ENCODE data around the gene C1orf232. TPM values are rescaled to one million over a fixed set of nuclear protein-coding genes. Genes with fewer than 3 reads are reported as not detected.

The C1orf232 gene
- total RNA-seq, 1 donor from 2014 or later = not detected

- Mint-ChIP-seq H3K4me1 (ENCODE audit: low read depth) (peaks cover 4% of the 10 kb centered on the region), H3K27me3 (ENCODE audit: low read depth) (peaks cover 2% of the 10 kb centered on the region), H3K4me3 (ENCODE audit: unreplicated experiment) (no peak overlapping the region), H3K9me3 (ENCODE audit: low read depth) (no peaks in the 10 kb centered on the region), H3K27ac (ENCODE audit: unreplicated experiment) (no peak overlapping the region), H3K36me3 (ENCODE audit: low read depth) (peaks cover 7% of the 10 kb centered on the region)
- no peak for DNase-seq (ENCODE audit: low spot score)
- no peak for TF ChIP-seq CTCF (IDR thresholded peaks at IDR 0.05)
These were observed 42.3 kb downstream of the C1orf232 start for GRCh38 chr1:26126321-26127084.

- H3K27ac Mint-ChIP-seq (ENCODE audit: unreplicated experiment) = no peak overlapping the region
- peaks cover 2% of the 10 kb centered on the region for H3K27me3 Mint-ChIP-seq (ENCODE audit: low read depth)
- no peaks in the 10 kb centered on the region for H3K9me3 Mint-ChIP-seq (ENCODE audit: low read depth)
- TF ChIP-seq CTCF (IDR thresholded peaks at IDR 0.05) = no peak
- peaks cover 7% of the 10 kb centered on the region for H3K36me3 Mint-ChIP-seq (ENCODE audit: low read depth)
- H3K4me1 Mint-ChIP-seq (ENCODE audit: low read depth) = peaks cover 4% of the 10 kb centered on the region
- no peak overlapping the region for H3K4me3 Mint-ChIP-seq (ENCODE audit: unreplicated experiment)
- no peak for DNase-seq (ENCODE audit: low spot score)
These were observed 42.8 kb downstream of the C1orf232 start for GRCh38 chr1:26125946-26126320.

GRCh38 chr1:26125382-26125781, 43.4 kb downstream of the C1orf232 start:
- no peak overlapping the region for H3K27ac Mint-ChIP-seq (ENCODE audit: unreplicated experiment)
- H3K4me3 Mint-ChIP-seq (ENCODE audit: unreplicated experiment) = no peak overlapping the region
- no peak for DNase-seq (ENCODE audit: low spot score)
- peaks cover 2% of the 10 kb centered on the region for H3K27me3 Mint-ChIP-seq (ENCODE audit: low read depth)
- no peaks in the 10 kb centered on the region for H3K9me3 Mint-ChIP-seq (ENCODE audit: low read depth)
- H3K36me3 Mint-ChIP-seq (ENCODE audit: low read depth) = peaks cover 7% of the 10 kb centered on the region
- peaks cover 4% of the 10 kb centered on the region for H3K4me1 Mint-ChIP-seq (ENCODE audit: low read depth)
- no peak for TF ChIP-seq CTCF (IDR thresholded peaks at IDR 0.05)

GRCh38 chr1:26124418-26125331, 44.1 kb downstream of the C1orf232 start:
- Mint-ChIP-seq H3K36me3 (ENCODE audit: low read depth) (peaks cover 7% of the 10 kb centered on the region), H3K4me1 (ENCODE audit: low read depth) (peaks cover 11% of the 10 kb centered on the region), H3K27me3 (ENCODE audit: low read depth) (peaks cover 2% of the 10 kb centered on the region), H3K9me3 (ENCODE audit: low read depth) (no peaks in the 10 kb centered on the region), H3K4me3 (ENCODE audit: unreplicated experiment) (no peak overlapping the region), H3K27ac (ENCODE audit: unreplicated experiment) (no peak overlapping the region)
- TF ChIP-seq CTCF (IDR thresholded peaks at IDR 0.05) = no peak
- DNase-seq (ENCODE audit: low spot score) = no peak

Data from chondrocyte (in vitro differentiated cells).